Stimulated activated memory B cell treated with anti-CD40 and anti-IgM and Interleukin-4, amounts not matched to agents 10 μg/mL and 1 μg/mL and 100 μg/mL, for 72 hours (primary cell): ENCODE data around the gene ECE1.
A peak's percentile ranks its signal among the peaks of the same experiment; 100 is the strongest.

Experiments
- ATAC-seq: fragments of 150-1000 bp; cut with Tn5 transposase; 2 replicates; pipeline ENCODE4 v1.10.0; 2021
- H3K27ac Mint-ChIP-seq: one replicate; pipeline ENCODE4 v1.8.0; 2022; ENCODE audit warnings: mild to moderate bottlenecking, mixed read lengths
- H3K27me3 Mint-ChIP-seq: one replicate; pipeline ENCODE4 v1.8.0; 2022; ENCODE audit warnings: mixed read lengths
- H3K36me3 Mint-ChIP-seq: one replicate; pipeline ENCODE4 v1.8.0; 2022; ENCODE audit warnings: mixed read lengths
- H3K4me1 Mint-ChIP-seq: one replicate; pipeline ENCODE4 v1.8.0; 2022; ENCODE audit warnings: mixed read lengths
- H3K4me3 Mint-ChIP-seq: one replicate; pipeline ENCODE4 v1.8.0; 2022; ENCODE audit warnings: mild to moderate bottlenecking, moderate library complexity, mixed read lengths
- H3K9me3 Mint-ChIP-seq: one replicate; pipeline ENCODE4 v1.8.0; 2022; ENCODE audit warnings: mixed read lengths

ECE1 gene

DNA sequence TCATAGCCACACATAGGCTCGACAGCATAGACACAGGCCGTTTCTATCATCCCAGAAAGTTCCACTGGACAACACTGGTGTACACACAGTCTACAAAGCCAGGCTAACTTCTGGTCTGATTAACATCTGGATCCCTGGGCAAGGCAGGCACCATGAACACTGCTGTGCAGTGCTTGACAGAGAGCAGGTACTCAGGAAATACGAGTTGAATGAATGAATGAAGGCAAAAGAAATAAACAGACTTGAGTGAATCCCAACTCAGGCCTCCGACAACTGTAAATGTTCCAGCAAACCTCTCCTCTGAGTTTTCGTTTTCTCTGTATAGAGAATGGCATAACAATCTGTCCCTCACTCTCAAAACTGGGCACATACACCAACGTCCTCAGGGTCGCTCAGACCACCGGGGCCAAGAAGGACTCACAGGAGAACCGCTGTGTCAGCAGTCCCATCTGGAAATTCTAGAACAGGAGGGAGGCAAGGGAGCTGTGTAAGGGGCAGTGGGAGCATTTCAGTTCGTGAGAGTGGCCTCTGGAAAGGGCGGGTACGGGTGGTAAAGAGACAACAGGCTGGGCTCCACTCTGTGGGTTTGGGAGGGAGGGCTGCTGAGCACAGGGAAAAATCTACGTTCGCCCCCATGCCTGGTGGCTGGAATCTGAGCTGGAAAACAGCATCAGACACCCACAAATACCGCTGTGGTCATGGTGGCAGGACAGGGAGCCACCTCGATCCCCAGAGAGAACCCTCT is 15.1 kb upstream of the ECE1 start:
- Mint-ChIP-seq H3K36me3 (peaks cover 13% of the 10 kb centered on the region), H3K27ac (peak overlapping the region; percentile 70), H3K4me3 (no peak overlapping the region), H3K4me1 (peaks cover 93% of the 10 kb centered on the region), H3K9me3 (no peaks in the 10 kb centered on the region), H3K27me3 (no peaks in the 10 kb centered on the region)
- no peak for ATAC-seq

- H3K36me3 Mint-ChIP-seq: peaks cover 6% of the 10 kb centered on the region
- H3K9me3 Mint-ChIP-seq: no peaks in the 10 kb centered on the region
- peaks cover 93% of the 10 kb centered on the region for H3K4me1 Mint-ChIP-seq
- no peak for ATAC-seq
- no peaks in the 10 kb centered on the region for H3K27me3 Mint-ChIP-seq
- no peak overlapping the region for H3K4me3 Mint-ChIP-seq
- H3K27ac Mint-ChIP-seq: peak overlapping the region; percentile 70
Observed at GRCh38 chr1:21304488-21304887, 14.2 kb upstream of the ECE1 start.

GRCh38 chr1:21302747-21303715 is 12.8 kb upstream of the ECE1 start:
- Mint-ChIP-seq H3K27me3 (no peaks in the 10 kb centered on the region), H3K4me3 (peak overlapping the region; percentile 18), H3K4me1 (peaks cover 93% of the 10 kb centered on the region), H3K27ac (peak overlapping the region; percentile 86), H3K9me3 (no peaks in the 10 kb centered on the region), H3K36me3 (peaks cover 17% of the 10 kb centered on the region)
- ATAC-seq: no peak

DNA sequence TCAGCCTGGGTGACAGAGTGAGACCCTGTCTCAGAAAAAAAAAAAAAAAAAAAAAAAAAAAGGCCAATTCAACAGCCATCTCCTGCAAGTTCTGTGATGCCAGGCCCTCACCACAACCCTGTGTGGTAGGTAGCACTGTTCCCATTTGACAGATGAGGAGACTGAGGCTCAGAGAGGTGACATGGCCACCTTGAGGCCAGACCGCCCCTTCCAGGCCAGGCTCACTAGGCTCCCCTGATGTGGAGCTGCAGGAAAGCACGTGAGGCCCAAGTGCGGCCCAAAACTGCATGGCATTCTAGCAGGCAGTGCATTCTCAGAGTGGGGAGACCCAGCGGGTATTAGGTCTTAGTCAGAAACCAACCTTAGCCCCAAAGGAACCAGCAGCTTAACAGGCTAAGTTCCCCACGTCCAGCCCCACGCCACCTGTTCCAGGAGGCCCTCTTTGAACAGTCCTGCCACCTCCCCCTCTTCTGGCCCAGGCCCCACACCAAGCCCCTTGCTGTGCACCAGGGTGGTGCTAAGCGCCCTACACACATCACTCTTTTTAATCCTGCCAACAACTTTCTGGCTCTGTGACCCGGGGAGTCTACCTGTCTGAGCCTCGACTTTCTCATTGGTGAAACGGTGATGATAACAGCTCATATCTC is 11.7 kb upstream of the ECE1 start:
- peak overlapping the region; percentile 86 for H3K27ac Mint-ChIP-seq
- H3K9me3 Mint-ChIP-seq: no peaks in the 10 kb centered on the region
- no peaks in the 10 kb centered on the region for H3K27me3 Mint-ChIP-seq
- H3K4me1 Mint-ChIP-seq: peaks cover 93% of the 10 kb centered on the region
- H3K4me3 Mint-ChIP-seq: no peak overlapping the region
- peaks cover 21% of the 10 kb centered on the region for H3K36me3 Mint-ChIP-seq
- ATAC-seq: no peak

GRCh38 chr1:21300774-21301173 is 10.5 kb upstream of the ECE1 start:
- no peak overlapping the region for H3K4me3 Mint-ChIP-seq
- peak overlapping the region; percentile 93 for H3K27ac Mint-ChIP-seq

GRCh38 chr1:21299780-21300395 is 9.6 kb upstream of the ECE1 start:
- peaks cover 94% of the 10 kb centered on the region for H3K4me1 Mint-ChIP-seq
- no peak for ATAC-seq
- no peaks in the 10 kb centered on the region for H3K9me3 Mint-ChIP-seq
- H3K36me3 Mint-ChIP-seq: peaks cover 25% of the 10 kb centered on the region
- H3K27me3 Mint-ChIP-seq: no peaks in the 10 kb centered on the region
- peak overlapping the region; percentile 93 for H3K27ac Mint-ChIP-seq
- H3K4me3 Mint-ChIP-seq: no peak overlapping the region

More at GRCh38 chr1:21300774-21301173, 10.5 kb upstream of the ECE1 start:
- H3K27me3 Mint-ChIP-seq: no peaks in the 10 kb centered on the region
- no peak for ATAC-seq
- H3K36me3 Mint-ChIP-seq: peaks cover 29% of the 10 kb centered on the region
- H3K9me3 Mint-ChIP-seq: no peaks in the 10 kb centered on the region
- peaks cover 94% of the 10 kb centered on the region for H3K4me1 Mint-ChIP-seq

DNA sequence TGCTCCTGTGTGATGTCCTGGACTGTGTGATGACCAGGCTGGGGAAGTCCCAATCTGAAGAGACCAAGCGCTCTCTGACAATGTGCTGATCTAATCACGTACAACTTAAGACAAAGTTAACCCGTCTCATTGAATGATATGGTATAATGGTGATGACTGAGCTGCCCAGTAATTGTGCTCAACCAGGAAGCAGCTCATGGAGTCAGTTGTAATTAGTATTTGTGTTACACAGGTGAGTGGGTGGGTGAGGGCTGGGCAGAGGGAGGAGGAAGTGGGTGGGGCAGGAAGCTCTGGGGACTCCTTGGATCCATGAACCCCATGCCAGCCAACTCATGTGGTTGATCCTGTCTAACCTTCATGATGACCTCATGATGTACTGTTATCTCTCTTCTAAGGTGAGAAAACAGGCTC is 8.7 kb upstream of the ECE1 start:
- Mint-ChIP-seq H3K27me3 (no peaks in the 10 kb centered on the region), H3K9me3 (no peaks in the 10 kb centered on the region), H3K4me3 (no peak overlapping the region), H3K36me3 (peaks cover 25% of the 10 kb centered on the region), H3K4me1 (peaks cover 92% of the 10 kb centered on the region), H3K27ac (peak overlapping the region; percentile 93)
- no peak for ATAC-seq

DNA sequence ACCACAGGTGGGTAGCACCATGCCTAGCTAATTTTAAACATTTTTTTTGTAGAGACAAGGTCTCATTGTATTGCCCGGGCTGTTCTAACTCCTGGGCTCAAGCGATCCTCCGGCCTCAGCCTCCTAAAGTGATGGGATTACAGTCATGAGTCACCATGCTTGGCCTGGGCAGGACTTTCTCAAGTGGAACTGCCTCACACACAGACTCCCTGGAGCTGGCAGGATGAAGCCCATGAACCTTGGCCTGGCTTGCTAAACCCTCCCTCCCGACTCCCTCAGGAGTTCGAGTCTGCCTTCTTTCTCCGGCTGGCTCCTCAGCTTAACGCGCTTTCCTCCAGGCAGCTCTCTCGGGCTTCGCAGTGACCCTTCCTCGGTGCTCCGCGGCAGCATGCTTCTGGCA is 7.7 kb upstream of the ECE1 start:
- Mint-ChIP-seq H3K27me3 (no peaks in the 10 kb centered on the region), H3K4me1 (peaks cover 94% of the 10 kb centered on the region), H3K9me3 (no peaks in the 10 kb centered on the region), H3K36me3 (peaks cover 25% of the 10 kb centered on the region), H3K27ac (peak overlapping the region; percentile 93), H3K4me3 (no peak overlapping the region)
- ATAC-seq: no peak

DNA sequence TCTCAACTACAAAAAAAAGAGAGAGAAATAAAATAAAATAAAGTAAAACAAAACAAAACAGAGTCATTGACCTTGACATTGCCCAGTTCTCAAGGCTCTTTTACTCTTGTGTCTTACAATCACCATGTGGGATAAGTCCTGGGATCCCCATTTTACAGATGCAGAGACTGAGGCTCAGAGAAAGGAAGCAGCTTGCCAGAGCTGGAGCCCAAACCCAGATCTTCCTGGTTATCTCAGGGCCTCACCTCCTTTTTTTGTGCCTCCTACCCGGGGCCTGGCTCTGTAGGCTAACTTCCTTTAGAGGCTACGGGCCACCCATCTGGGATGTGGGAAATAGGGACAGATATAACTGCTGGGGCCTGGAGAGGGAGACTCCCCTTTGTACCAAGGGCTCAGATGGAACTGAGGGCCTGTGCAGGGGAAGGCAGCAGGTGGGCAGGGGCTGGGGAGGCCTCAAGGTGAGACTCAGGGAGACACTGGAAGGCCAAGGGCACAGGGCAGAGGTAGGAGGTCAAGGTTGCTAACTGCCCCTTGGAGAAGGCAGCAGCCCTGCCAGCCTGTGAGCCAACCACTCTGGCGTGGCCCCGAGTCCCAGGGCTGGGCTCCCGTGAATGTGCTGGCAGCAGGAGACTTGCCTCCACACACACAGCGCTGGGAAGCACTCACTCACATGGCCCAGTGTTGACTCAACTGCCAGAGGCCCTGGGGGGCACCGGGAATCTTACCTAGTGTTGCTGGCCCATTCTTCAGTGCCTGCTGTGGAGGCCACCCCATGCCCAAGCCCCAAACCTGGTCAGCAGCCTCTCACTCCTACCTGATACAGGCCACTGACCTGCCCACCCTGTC is 6.5 kb upstream of the ECE1 start:
- no peak overlapping the region for H3K4me3 Mint-ChIP-seq
- H3K4me1 Mint-ChIP-seq: peaks cover 94% of the 10 kb centered on the region
- no peaks in the 10 kb centered on the region for H3K9me3 Mint-ChIP-seq
- peak overlapping the region; percentile 93 for H3K27ac Mint-ChIP-seq
- no peak for ATAC-seq
- peaks cover 30% of the 10 kb centered on the region for H3K36me3 Mint-ChIP-seq
- no peaks in the 10 kb centered on the region for H3K27me3 Mint-ChIP-seq

DNA sequence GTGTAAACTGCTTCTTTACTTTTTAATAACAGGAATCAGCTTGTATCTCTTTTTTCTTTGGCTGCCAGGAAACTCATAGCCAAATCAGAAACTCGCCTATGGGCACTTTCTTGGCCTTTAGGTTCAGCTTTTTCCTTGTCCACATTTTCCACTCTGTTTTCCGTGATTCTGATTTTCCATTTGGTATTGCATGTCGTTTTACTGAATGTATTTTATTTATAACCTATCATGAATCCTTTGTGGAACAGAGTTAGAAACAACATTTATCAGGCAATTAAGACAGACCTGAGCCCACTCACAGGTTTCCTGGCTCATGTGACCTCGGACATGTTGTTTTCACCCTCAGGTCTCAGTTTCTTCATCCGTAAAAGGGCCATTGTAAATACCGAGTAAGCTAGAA is 5.3 kb upstream of the ECE1 start:
- H3K27ac Mint-ChIP-seq: peak overlapping the region; percentile 93
- ATAC-seq: no peak

DNA sequence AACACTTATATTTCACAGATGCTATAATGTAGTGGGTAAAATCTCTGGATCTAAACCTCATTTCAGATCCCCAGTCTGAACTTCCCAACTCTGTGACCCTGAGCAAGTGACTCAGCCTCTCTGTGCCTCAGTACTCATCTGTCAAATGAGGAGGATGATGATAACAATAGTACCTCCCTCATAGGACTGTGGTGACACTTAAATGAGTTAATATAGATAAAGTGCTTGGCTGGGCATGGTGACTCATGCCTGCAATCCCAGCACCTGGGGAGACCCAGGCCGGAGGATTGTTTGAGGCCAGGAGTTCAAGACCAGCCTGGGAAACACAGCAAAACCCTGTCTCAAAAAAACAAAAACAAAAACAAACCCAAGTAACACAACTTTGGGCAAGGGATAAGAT is 4.7 kb upstream of the ECE1 start:
- H3K4me1 Mint-ChIP-seq: peaks cover 92% of the 10 kb centered on the region
- H3K27ac Mint-ChIP-seq: peak overlapping the region; percentile 93
- ATAC-seq: peak; percentile 4
- peaks cover 30% of the 10 kb centered on the region for H3K36me3 Mint-ChIP-seq
- H3K4me3 Mint-ChIP-seq: peak overlapping the region; percentile 86
- H3K27me3 Mint-ChIP-seq: no peaks in the 10 kb centered on the region
- H3K9me3 Mint-ChIP-seq: no peaks in the 10 kb centered on the region

More for the DNA sequence above, 5.3 kb upstream of the ECE1 start:
- Mint-ChIP-seq H3K36me3 (peaks cover 30% of the 10 kb centered on the region), H3K9me3 (no peaks in the 10 kb centered on the region), H3K4me1 (peaks cover 97% of the 10 kb centered on the region), H3K4me3 (peak overlapping the region; percentile 15), H3K27me3 (no peaks in the 10 kb centered on the region)

DNA sequence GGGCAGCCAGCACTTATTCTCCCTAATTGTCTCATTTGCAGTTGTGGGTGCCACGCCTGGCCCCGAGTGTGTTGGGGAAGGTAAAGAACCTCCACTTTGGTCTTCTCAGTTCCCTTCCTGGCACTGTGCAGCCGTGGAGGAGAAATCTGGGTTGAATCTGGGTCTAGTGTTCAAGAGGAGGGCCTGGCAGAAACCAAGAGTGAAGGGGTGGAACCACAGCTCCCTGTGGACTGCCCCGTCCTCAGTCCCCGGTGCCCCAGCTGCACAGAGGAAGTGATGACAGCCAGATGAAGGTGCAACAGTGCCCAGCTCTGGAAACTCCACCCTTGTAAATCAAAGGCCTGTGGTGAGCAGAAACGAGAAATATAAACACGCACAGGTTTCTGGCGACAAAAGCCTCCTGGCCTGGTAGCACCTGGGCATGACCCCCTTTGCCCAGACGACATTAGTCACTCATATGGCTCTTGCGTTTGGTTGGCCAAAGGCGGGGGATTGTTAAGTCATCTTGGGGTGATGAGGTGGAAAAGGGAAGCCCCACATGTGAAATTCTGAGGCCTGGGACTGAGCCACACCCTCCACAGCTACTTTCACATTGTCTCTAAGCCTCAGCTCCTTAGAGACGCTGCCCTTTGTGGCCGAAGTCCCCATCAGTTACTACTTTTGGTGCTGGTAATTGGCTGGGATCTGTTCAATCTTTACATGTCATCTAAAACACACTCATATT is 4.2 kb upstream of the ECE1 start:
- Mint-ChIP-seq H3K4me3 (peak overlapping the region; percentile 86), H3K27me3 (no peaks in the 10 kb centered on the region), H3K9me3 (no peaks in the 10 kb centered on the region), H3K27ac (peak overlapping the region; percentile 93), H3K36me3 (peaks cover 32% of the 10 kb centered on the region), H3K4me1 (peaks cover 88% of the 10 kb centered on the region)
- peak; percentile 86 for ATAC-seq

- H3K27me3 Mint-ChIP-seq: no peaks in the 10 kb centered on the region
- peaks cover 88% of the 10 kb centered on the region for H3K4me1 Mint-ChIP-seq
- H3K27ac Mint-ChIP-seq: peak overlapping the region; percentile 93
- H3K36me3 Mint-ChIP-seq: peaks cover 35% of the 10 kb centered on the region
- peak; percentile 66 for ATAC-seq
- H3K9me3 Mint-ChIP-seq: no peaks in the 10 kb centered on the region
- peak overlapping the region; percentile 86 for H3K4me3 Mint-ChIP-seq
Observed at GRCh38 chr1:21293537-21294265, 3.4 kb upstream of the ECE1 start.
